Jurkat, Clone E6-1 (cell line): ENCODE results near the gene FGD2.
"Not testable (repeated sequence)": the region's sequence is repeated elsewhere in the genome, so short reads cannot be mapped to it uniquely, and the experiment has no call there.

Source experiments
- DNase-seq: peaks from one replicate; pipeline ENCODE4 v3.0.0-alpha.2; 2011; ENCODE audit warnings: low read depth, low spot score
- H3K4me3 ChIP-seq: 2 replicates; pipeline ENCODE4 v1.5.1; 2011; ENCODE audit warnings: mild to moderate bottlenecking, low read length, control low read depth, moderate library complexity

FGD2 gene

GRCh38 chr6:36985417-36985807 lies 20.0 kb upstream of the FGD2 start:
- H3K4me3 ChIP-seq: peak overlapping the region; percentile 87
- no peak for DNase-seq

GRCh38 chr6:36985808-36986703 lies 19.4 kb upstream of the FGD2 start, which contains the start of gene MTCH1:
MTCH1 (minus strand) TSS chr6:36986196; CDS start chr6:36986173, 23 bp downstream.
- DNase-seq: peak; percentile 80
- H3K4me3 ChIP-seq: peak within 1 kb of the TSS; percentile 91

DNA sequence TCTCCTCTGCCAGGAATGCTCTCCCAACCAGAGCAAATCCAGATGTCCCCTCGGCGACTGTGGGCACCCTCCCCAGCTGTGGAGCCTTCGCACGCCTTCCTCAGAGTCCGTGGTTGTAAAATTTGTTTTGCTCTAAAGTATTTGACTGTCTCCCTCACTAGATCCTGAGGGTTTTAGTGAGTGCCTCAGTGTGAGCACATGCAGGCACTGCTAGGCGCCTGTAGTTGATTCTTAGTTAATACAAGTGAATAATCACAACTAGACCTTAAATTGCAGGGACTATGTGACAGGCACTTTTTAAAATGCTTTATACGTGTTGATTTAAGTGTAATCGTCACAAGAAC lies 18.8 kb upstream of the FGD2 start:
- DNase-seq: no peak
- peak overlapping the region; percentile 91 for H3K4me3 ChIP-seq

DNA sequence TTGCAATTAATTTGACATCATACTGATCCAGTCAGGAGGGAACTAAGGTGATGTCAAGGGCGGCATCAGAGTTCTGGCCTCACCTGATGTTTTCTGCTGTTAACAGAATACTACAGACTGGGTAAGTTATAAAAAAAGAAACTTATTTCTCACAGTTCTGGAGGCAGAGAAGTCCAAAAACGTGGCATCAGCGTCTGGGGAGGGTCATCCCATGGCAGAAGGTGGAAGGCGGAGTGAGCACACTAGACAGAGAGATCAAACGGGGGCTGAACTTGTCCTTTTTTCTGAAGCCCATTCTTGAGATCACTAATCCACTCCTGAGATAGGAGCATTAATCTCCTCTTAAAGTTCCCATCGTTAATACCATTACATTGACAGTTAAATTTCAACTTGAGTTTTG lies 16.2 kb upstream of the FGD2 start:
- no peak overlapping the region for H3K4me3 ChIP-seq
- no peak for DNase-seq

GRCh38 chr6:36990401-36990800 lies 15.1 kb upstream of the FGD2 start:
- not testable (repeated sequence) for DNase-seq, H3K4me3 ChIP-seq

- DNase-seq: no peak
- no peak overlapping the region for H3K4me3 ChIP-seq
These were observed 7.4 kb upstream of the FGD2 start for GRCh38 chr6:36997811-36998722.

- H3K4me3 ChIP-seq: no peak overlapping the region
- DNase-seq: no peak
These were observed 6.8 kb upstream of the FGD2 start for GRCh38 chr6:36998723-36999038.

DNA sequence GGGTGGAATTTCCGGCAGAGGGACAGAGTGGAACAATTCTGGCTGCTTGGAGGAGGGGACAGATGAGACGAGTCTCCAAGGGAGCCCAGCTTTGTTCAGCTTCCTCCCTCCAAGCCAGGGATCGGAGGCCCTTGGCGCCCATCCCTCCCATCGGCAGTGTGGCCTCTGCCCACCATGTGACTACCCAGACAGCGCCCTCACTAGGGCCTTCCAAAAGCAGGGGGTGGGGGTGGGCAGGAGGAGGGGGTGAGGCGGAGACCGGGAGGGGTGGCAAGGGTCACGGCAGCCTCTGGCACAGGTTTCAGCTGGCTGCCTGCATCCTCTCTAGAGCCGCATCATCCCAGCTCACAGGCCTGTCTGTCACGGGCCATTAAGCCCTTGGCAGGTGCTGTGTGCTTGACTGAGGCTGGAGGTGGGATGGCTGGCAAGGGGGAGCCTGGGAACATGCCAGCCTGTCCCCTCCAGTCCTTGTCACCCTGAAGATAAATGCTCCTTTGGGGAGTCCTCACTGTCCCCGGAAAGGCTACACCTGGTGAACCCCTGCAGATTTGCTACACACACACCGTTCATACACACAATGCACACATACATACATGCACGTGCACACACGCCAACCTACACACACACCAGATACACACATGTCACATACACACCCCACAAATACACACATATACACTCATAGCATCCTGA lies 6.2 kb upstream of the FGD2 start:
- H3K4me3 ChIP-seq: no peak overlapping the region
- no peak for DNase-seq

- DNase-seq: no peak
- no peak overlapping the region for H3K4me3 ChIP-seq
These were observed 5.7 kb upstream of the FGD2 start for GRCh38 chr6:36999751-37000125.

GRCh38 chr6:37004044-37004980 lies 1.1 kb upstream of the FGD2 start:
- no peak for DNase-seq
- H3K4me3 ChIP-seq: no peak overlapping the region

GRCh38 chr6:37005827-37006567 lies 542 bp downstream of the FGD2 start:
- DNase-seq: no peak
- no peak overlapping the region for H3K4me3 ChIP-seq

DNA sequence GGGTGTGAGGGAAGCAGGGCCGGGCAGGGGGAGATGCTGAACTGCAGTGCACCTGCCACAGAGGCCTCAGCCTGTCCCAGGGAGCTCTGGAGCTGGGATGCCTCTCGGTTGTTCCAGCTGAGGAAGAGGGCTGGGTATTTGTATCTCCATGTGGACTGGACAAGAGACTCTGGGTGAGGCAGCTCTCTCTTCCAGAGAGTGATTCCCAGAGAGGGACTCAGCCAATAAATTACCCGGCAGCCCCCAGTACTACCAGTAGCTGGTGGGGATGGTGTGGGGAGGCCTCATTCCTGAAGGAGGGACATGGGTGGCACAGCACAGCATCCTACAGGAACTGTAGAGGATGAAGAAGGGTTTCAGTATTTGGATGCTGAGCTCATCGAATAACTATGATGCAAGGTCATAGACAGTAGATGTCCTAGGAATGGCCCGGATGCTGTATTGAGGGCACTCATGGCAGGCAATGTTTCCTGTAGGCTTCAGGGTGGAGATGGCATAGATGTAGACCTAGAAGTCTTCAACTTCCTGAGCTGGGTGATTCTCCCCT lies 1.4 kb downstream of the FGD2 start:
- no peak for DNase-seq
- H3K4me3 ChIP-seq: no peak overlapping the region

- no peak overlapping the region for H3K4me3 ChIP-seq
- no peak for DNase-seq
These were observed 2.0 kb downstream of the FGD2 start for GRCh38 chr6:37007340-37008043.

GRCh38 chr6:37008484-37009465 lies 3.3 kb downstream of the FGD2 start:
- DNase-seq: no peak
- no peak overlapping the region for H3K4me3 ChIP-seq

DNA sequence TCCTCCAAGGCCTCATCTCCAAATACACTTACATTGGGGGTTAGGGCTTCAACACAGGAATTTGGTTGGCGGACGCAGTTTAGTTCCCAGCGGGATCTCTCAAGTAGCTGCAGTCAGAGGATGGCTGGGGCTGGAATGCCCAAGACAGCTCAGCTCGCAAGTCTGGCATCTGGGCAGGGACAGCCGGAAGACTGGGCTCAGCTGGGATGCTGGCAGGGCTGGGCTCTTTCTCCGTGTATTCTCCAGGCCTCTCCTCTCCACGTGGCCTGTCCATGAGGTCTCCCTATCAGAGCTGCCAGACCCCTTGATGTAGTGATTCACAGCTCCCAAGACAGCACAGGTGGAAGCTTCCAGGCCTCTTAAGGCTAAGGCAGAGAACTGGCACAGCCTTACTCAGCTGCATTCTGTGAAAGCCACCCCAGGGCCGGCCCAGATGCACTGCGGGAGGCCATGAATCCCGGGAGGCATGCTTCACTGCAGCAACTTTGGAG lies 5.0 kb downstream of the FGD2 start:
- no peak overlapping the region for H3K4me3 ChIP-seq
- DNase-seq: no peak
